ENCODE measurements around the gene MGRN1.

GRCh38 chr16:4663465-4663776 is 38.8 kb downstream of the MGRN1 start:
- TF ChIP-seq POLR2AphosphoS5 (IDR thresholded peaks at IDR 0.05; ENCODE audit: insufficient read depth in 1 of 2, low read depth in 1 of 2) (no peak), CTCF (IDR thresholded peaks at IDR 0.05) (no peak)
